Naive B cell (primary cell): ENCODE results near the gene LRRC42. TPM values are rescaled to one million over a fixed set of nuclear protein-coding genes. Genes with fewer than 3 reads are reported as not detected.

Experiments
- ATAC-seq, 2 donors: fragments of 150-1000 bp; cut with Tn5 transposase; 2 replicates each; pipeline ENCODE4 v1.10.0; 2021; ENCODE audit warnings: low read depth in 2 of 2, mild to moderate bottlenecking in 2 of 2, moderate library complexity in 2 of 2
- DNase-seq: peaks from one replicate; pipeline ENCODE4 v3.0.0; 2022
- H3K27ac Mint-ChIP-seq, 6 donors: one replicate each; pipeline ENCODE4 v1.8.0; 2020 to 2022; ENCODE audit warnings: mild to moderate bottlenecking in 6 of 6, mixed read lengths in 6 of 6, moderate library complexity in 5 of 6, inconsistent platforms in 2 of 6
- H3K27me3 Mint-ChIP-seq, 3 donors: one replicate each; pipeline ENCODE4 v1.8.0; 2021 to 2022; ENCODE audit warnings: mixed read lengths in 3 of 3, mild to moderate bottlenecking in 1 of 3
- H3K36me3 Mint-ChIP-seq, 2 donors: one replicate each; pipeline ENCODE4 v1.8.0; 2020 to 2022; ENCODE audit warnings: mixed read lengths in 2 of 2, inconsistent platforms in 1 of 2, mild to moderate bottlenecking in 1 of 2
- H3K4me1 Mint-ChIP-seq, 3 donors: one replicate each; pipeline ENCODE4 v1.8.0; 2020 to 2022; ENCODE audit warnings: mixed read lengths in 3 of 3, inconsistent platforms in 1 of 3, mild to moderate bottlenecking in 1 of 3, moderate library complexity in 1 of 3
- H3K4me3 Mint-ChIP-seq, 8 donors: one replicate each; pipeline ENCODE4 v1.8.0; 2020 to 2022; ENCODE audit warnings: mild to moderate bottlenecking in 8 of 8, mixed read lengths in 8 of 8, moderate library complexity in 8 of 8, inconsistent platforms in 2 of 8
- H3K9me3 Mint-ChIP-seq, 7 donors: one replicate each; pipeline ENCODE4 v1.8.0; 2020 to 2022; ENCODE audit warnings: mixed read lengths in 7 of 7, mild to moderate bottlenecking in 5 of 7, inconsistent platforms in 2 of 7, moderate library complexity in 1 of 7
- polyA plus RNA-seq, 6 donors: library from polyadenylated mRNA; unstranded; fragments of 300-500 nt; fragmentation: Illumina TruSeq; gene quantifications; one replicate each; pipeline ENCODE4 v1.2.3, GENCODE V29; 2021; ENCODE audit warnings: low read depth in 6 of 6

LRRC42 gene
- polyA plus RNA-seq, 6 donors from 2014 or later, result 5.4 to 11.1 (median 7.8) TPM

DNA sequence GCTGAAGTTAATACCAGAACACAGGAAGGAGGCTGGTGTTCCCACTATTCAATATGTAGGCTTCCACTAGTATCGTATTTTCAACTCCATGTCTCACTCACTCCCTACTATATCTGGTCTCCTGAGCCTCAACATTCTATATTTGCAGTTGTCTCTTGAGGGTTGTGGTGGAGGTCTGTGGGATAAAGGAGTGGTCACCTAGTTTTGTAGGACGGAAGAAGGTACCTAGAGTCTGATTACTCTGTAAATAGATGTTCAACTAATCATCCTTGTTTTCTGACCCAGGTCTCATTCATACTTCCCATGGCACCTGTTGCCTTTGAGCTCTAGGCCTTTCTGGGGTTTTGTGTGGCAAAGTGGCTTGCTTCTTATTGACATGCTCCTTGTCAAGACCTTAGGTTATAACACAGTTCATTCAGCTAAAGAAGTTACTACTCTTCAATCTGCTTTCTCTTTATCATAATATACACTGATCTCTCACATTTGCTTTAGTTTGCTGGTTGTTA lies 18.7 kb upstream of the LRRC42 start:
- Mint-ChIP-seq H3K4me1 (no peaks in the 10 kb centered on the region), H3K9me3 (no peaks in the 10 kb centered on the region)
- no peak for ATAC-seq

DNA sequence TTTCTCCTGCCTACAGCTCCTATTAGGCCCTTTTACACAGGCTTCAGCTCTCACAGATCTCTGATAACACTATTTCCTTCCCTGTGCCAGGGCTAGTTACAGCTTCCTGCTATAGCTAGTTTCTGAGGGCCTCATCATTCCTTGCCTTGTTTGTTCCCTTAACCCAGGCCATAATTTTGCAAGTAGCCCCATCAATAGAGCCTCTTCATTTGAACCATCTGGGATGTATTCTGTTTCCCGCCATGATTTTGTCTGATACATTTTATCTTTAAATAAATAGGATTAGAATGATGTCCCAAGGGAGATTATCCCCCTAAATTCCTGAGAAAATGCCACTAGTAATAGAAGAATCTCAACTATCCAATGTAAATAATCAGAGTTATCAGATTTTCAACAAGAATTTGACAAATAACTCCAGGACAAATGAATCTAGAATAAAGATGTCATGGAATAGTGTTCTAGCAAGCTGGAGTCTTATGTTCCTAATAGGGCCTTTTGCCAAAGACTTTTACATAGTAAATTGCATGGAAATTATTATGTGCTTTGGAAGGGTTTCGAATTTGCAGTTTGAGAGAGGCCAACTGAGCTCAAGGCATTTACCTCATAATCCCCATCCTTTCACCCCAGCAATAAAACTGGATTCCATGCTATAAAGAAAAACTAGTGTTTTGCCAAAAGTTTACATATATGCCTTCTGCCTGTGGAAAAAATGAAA lies 16.7 kb upstream of the LRRC42 start:
- Mint-ChIP-seq H3K27me3 (no peaks in the 10 kb centered on the region), H3K9me3 (peaks cover 0 to 3% (median 0%) of the 10 kb centered on the region in 7 donors), H3K36me3 (peaks cover 28% of the 10 kb centered on the region in 2 donors), H3K4me1 (no peaks in the 10 kb centered on the region), H3K27ac (peak overlapping the region in 1 of 6 donors; percentile 62), H3K4me3 (no peak overlapping the region)
- ATAC-seq, result no peak
- DNase-seq, result no peak

More for the DNA sequence above, 18.7 kb upstream of the LRRC42 start:
- Mint-ChIP-seq H3K27ac (no peak overlapping the region), H3K4me3 (no peak overlapping the region), H3K27me3 (no peaks in the 10 kb centered on the region), H3K36me3 (peaks cover 17 to 26% of the 10 kb centered on the region in 2 donors)
- no peak for DNase-seq

DNA sequence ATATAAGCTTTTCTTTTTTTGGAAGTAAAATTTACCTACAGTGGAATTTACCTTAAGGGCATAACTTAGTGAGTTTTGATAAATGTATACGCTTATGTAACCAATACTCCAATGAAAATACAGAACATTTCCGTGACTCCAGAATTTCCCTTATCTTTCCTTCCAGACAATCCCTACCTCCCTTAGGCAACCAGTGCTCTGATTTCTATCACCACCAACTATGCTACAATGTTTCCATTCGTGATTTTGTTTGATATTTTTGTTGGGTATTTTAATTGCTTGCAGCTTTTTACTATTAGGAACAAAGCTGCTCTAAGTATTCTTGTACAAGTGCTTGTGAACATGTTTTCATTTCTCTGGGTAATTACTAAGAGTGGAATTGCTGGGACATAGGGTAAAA lies 15.2 kb upstream of the LRRC42 start:
- Mint-ChIP-seq H3K4me1 (no peaks in the 10 kb centered on the region), H3K27ac (peak overlapping the region in 1 of 6 donors; percentile 30), H3K27me3 (no peaks in the 10 kb centered on the region), H3K9me3 (peaks cover 0 to 4% (median 0%) of the 10 kb centered on the region in 7 donors), H3K4me3 (no peak overlapping the region), H3K36me3 (peaks cover 34 to 38% of the 10 kb centered on the region in 2 donors)
- DNase-seq (no peak), ATAC-seq (no peak)

DNA sequence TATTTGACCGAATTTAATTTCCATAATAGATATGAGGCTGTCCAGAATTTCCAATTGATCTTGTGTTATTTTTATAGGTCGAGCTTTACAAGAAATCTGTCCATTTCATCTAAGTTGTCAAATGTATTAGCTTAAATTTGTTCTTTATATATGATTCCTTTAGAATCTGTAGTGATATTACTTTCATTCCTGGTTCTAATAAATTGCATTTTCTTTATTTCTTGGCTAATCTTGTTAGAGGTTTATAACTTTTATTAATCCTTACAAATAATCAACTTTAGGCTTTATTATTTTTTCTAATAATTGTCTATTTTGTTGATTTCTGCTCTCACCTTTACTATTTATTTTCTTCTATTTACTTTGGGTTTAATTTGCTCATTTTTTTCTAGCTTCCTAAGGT lies 14.6 kb upstream of the LRRC42 start:
- Mint-ChIP-seq H3K9me3 (peaks cover 0 to 4% (median 0%) of the 10 kb centered on the region in 7 donors), H3K4me3 (no peak overlapping the region), H3K4me1 (no peaks in the 10 kb centered on the region), H3K27ac (no peak overlapping the region), H3K27me3 (no peaks in the 10 kb centered on the region), H3K36me3 (peaks cover 34 to 36% of the 10 kb centered on the region in 2 donors)
- ATAC-seq, result no peak
- no peak for DNase-seq

DNA sequence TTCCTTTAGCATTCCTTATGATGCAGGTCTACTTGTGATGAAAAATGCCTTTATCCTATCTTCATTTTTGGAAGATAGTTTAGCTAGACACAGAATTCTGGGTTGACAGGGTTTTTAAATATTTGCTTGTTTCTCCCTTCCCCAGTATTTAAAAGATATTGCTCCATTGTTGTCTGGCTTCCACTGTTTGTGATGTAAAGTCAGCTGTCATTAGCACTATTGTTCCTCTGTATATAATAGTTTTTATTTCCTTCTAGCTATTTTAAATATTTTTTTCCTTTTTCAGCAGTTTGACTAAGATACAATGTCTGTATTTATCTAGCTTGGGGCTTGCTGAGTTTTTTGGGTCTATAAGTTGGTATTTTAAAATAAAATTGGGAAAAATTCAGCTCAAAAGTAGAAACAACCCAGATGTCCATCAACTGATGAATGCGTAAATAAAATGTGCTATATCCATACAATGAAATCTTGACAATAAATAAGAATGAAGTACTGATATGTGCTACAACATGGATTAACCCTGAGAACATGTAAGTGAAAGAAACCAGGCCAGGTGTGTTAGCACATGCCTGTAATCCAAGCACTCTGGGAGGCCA lies 11.9 kb upstream of the LRRC42 start:
- Mint-ChIP-seq H3K4me3 (no peak overlapping the region), H3K4me1 (no peaks in the 10 kb centered on the region), H3K36me3 (peaks cover 12 to 25% of the 10 kb centered on the region in 2 donors), H3K27ac (no peak overlapping the region), H3K27me3 (no peaks in the 10 kb centered on the region), H3K9me3 (peaks cover 0 to 4% (median 0%) of the 10 kb centered on the region in 7 donors)
- DNase-seq (no peak), ATAC-seq (no peak)

DNA sequence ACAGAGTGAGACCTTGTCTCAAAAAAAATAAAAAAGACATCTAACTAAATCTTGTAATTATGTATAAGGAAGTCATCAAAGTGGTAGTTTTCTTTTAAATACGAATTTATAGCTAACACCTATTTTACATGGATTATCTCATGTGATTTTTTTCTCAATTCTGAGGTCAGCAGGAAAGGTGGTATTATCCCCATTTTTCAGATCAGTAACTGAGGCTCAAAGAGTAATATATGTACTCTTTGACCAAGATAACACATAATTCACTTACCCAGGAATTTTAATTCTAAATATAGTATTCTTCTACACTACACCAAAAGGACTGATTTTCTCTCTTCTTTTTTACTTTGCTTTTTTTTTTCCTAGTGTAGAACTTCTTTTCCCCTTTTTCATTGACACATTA lies 9.7 kb upstream of the LRRC42 start:
- Mint-ChIP-seq H3K36me3 (peaks cover 12 to 17% of the 10 kb centered on the region in 2 donors), H3K4me1 (peaks cover 3 to 5% (median 4%) of the 10 kb centered on the region in 3 donors), H3K27ac (no peak overlapping the region)

DNA sequence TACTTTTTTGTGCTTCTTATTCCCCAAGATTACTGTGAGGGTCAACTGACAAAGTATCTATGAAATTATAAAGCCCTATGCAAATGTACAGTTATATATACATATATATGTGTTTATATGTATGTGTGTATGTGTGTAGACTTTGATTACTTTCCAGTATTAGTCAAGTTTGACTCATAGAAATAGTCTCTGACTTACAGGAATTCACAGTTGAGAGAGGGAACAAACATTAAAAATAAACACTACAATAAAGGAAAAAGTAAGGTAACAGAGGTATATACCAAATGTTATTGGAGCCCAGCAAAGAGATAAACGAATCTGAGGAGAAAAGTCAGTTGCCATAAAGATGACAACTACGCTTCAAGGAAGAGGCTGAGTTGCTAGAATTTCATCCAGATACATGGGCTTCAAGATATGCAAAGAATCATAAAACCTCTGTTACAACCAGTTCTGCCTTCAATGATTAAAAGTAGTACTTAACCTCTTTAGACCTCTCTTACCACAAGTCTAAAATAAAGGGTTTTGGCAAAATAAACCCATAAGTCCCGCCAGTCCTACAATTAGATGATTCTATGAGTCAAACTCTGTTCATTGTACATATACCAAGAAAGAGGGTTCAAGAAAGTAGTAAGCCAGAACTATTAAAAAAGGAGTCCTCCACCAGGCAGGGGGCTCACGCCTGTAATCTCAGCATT lies 7.9 kb upstream of the LRRC42 start:
- no peak for ATAC-seq
- H3K4me1 Mint-ChIP-seq, result peaks cover 7 to 14% (median 7%) of the 10 kb centered on the region in 3 donors
- H3K9me3 Mint-ChIP-seq, result peaks cover 0 to 4% (median 0%) of the 10 kb centered on the region in 7 donors
- H3K4me3 Mint-ChIP-seq, result no peak overlapping the region
- H3K27me3 Mint-ChIP-seq, result no peaks in the 10 kb centered on the region
- no peak for DNase-seq
- H3K36me3 Mint-ChIP-seq, result peaks cover 12 to 14% of the 10 kb centered on the region in 2 donors
- no peak overlapping the region for H3K27ac Mint-ChIP-seq

More for the DNA sequence above, 9.7 kb upstream of the LRRC42 start:
- Mint-ChIP-seq H3K9me3 (peaks cover 0 to 4% (median 0%) of the 10 kb centered on the region in 7 donors), H3K4me3 (no peak overlapping the region), H3K27me3 (no peaks in the 10 kb centered on the region)
- no peak for DNase-seq
- ATAC-seq, result no peak

DNA sequence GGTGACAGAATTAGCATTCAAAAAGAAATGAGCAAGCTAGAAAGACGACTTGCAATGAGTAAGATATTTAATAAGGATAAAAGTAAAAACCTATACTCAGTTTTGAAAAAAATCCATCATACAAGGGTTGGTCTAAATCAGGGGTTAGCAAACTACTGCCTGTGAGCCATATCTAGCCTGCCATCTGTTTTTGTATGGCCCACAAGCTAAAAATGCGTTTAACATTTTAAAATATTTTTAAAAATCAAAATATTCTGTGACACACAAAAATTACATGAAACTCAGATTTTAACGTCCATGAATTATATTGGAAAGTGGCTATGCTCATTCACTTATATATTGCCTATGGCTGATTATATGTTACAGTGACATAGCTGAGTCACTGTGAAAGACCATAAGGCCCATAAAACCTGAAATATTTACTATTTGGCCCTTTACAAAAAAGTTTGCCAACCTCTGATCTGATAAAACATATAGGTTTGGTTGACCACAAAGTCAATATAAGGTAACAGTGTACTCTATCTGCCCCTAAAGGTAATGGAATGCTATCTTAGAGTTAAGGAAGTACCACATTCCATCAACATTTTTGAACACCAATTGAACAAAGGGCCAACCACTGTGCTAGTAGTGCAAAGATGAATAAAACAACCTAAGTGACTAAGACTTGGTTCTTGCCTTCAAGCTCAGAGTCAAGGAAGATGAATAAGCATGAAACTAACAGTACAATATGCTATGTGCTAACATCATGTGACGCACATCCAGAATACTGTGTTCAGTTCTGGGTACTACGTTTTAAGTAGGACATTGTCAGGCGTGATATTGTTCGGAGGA lies 3.8 kb upstream of the LRRC42 start:
- no peaks in the 10 kb centered on the region for H3K27me3 Mint-ChIP-seq

DNA sequence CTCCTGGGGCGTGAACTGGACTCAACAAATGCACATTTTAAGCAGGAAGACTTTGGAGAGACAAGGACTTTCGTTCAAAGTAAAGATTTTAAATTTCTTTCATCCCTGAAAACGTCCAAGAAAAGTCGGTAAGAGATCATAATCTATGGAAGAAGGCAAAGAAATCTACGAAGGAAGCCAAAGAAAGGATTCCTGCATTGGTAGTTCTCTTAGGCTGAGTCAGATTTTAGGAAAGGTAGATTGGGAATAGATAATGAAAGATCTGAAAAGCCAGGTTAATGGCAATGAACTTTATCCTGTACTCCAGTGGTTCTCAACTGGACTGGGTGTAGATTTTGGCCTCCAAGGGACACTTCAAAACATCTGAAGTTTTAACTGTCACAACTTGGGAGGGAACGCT lies 3.1 kb upstream of the LRRC42 start:
- DNase-seq (no peak), ATAC-seq (no peak)
- Mint-ChIP-seq H3K36me3 (no peaks in the 10 kb centered on the region), H3K27me3 (no peaks in the 10 kb centered on the region), H3K4me1 (peaks cover 34 to 45% (median 34%) of the 10 kb centered on the region in 3 donors), H3K9me3 (no peaks in the 10 kb centered on the region), H3K4me3 (peak overlapping the region in 4 of 8 donors; percentile 31 to 92 (median 57)), H3K27ac (peak overlapping the region in 2 of 6 donors; percentile 3 to 16)

More for the DNA sequence above, 3.8 kb upstream of the LRRC42 start:
- H3K9me3 Mint-ChIP-seq, result no peaks in the 10 kb centered on the region
- H3K4me3 Mint-ChIP-seq, result peak overlapping the region in 1 of 8 donors; percentile 92
- H3K27ac Mint-ChIP-seq, result no peak overlapping the region
- H3K36me3 Mint-ChIP-seq, result no peaks in the 10 kb centered on the region
- ATAC-seq, result no peak
- DNase-seq, result no peak
- H3K4me1 Mint-ChIP-seq, result peaks cover 34 to 43% (median 34%) of the 10 kb centered on the region in 3 donors

DNA sequence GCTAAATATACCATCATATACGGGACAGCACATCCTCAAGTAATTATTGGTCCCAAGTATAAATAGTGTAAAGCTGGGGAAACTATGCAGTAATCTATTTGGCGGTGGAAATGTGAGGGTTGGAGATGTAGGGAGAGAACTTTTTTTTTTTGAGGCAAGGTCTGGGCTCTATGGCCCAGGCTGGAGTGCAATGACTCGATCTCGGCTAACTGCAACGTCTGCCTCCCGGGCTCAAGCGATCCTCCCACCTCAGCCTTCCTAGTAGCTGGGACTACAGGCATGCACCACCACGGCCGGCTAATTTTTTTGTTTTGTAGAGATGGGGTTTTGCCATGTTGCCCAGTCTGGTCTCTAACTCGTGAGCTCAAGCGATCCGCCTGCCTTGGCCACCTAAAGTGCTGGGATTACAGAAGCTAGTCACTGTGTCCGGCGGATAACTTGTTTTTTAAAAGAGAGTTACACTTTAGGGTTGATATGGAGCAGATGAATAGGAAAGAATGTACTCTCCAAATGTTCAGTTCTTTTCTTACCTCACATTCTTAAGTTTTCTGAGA lies 2.6 kb upstream of the LRRC42 start:
- Mint-ChIP-seq H3K4me1 (peaks cover 34 to 45% (median 34%) of the 10 kb centered on the region in 3 donors), H3K27me3 (no peaks in the 10 kb centered on the region), H3K4me3 (peak overlapping the region in 7 of 8 donors; percentile 1 to 98 (median 61)), H3K9me3 (no peaks in the 10 kb centered on the region), H3K27ac (peak overlapping the region in 3 of 6 donors; percentile 3 to 58 (median 16)), H3K36me3 (no peaks in the 10 kb centered on the region)
- ATAC-seq (no peak), DNase-seq (no peak)

DNA sequence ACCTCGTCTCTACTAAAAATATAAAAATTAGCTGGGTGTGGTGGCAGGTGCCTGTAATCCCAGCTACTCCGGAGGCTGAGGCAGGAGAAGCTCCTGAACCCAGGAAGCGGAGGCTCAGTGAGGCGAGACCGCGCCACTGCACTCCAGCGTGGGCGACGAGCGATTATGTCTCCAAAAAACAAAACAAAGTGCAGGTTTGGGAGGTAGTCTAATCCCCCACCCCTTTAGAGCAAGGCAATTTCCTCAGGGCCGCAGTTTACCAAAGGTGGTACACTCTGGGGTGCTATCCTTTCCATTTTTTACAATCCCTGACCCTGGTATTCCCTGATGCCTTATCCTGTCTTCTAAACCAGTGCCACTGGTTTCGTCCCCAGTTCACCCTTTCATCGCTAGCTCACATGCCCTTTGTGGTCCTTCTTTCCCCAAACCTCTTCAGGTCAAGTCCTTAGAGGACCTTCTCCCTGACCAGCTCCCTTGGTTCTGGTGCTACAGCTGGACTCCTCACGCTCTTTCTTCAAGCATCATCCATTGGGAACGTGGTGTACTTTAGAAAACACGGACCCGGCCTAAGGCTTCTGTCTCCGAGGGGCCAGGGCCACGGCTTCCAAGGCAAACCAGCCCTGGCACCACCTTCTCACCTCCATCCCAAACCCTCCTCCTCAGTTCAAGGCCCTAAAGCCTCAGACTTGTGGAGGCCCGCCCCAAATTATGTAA lies 1.5 kb upstream of the LRRC42 start:
- ATAC-seq (no peak), DNase-seq (no peak)
- H3K9me3 Mint-ChIP-seq, result no peaks in the 10 kb centered on the region
- no peaks in the 10 kb centered on the region for H3K36me3 Mint-ChIP-seq
- H3K4me1 Mint-ChIP-seq, result peaks cover 34 to 45% (median 34%) of the 10 kb centered on the region in 3 donors
- peak overlapping the region in 5 of 6 donors; percentile 91 to 98 (median 97) for H3K27ac Mint-ChIP-seq
- peak overlapping the region; percentile 92 to 98 (median 96) for H3K4me3 Mint-ChIP-seq
- no peaks in the 10 kb centered on the region for H3K27me3 Mint-ChIP-seq

DNA sequence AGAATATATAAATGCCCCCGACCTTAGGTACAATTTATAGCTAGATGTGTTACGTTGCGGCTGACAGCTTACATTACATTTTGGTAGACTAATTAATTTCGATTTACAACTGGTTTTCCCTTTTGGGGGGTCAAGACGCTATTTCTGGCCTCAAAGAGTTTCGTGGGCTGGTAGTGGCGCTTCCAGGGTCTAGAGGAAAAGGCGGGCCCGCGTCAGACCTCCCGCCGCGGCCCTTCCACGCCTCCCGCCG lies 1.0 kb upstream of the LRRC42 start:
- peaks cover 33 to 43% (median 33%) of the 10 kb centered on the region in 3 donors for H3K4me1 Mint-ChIP-seq
- H3K27ac Mint-ChIP-seq, result peak overlapping the region; percentile 91 to 98 (median 96)
- no peak for DNase-seq
- no peaks in the 10 kb centered on the region for H3K27me3 Mint-ChIP-seq
- no peaks in the 10 kb centered on the region for H3K36me3 Mint-ChIP-seq
- ATAC-seq, result no peak
- H3K4me3 Mint-ChIP-seq, result peak overlapping the region; percentile 92 to 98 (median 96)
- H3K9me3 Mint-ChIP-seq, result no peaks in the 10 kb centered on the region
